GM21526 (cell line): ENCODE results near the gene DNM3.

Experiments used
- ATAC-seq: cut with Tn5 transposase; IDR thresholded peaks from one replicate; pipeline ENCODE4 v1.9.1; 2021; ENCODE audit warnings: moderate library complexity; ENCODE audit not compliant: unreplicated experiment, low FRiP score

The DNM3 gene

GRCh38 chr1:172155766-172156165 lies 314.5 kb downstream of the DNM3 start:
- no peak for ATAC-seq

GRCh38 chr1:172162236-172162635 lies 320.9 kb downstream of the DNM3 start:
- ATAC-seq = no peak

- no peak for ATAC-seq
Measured at GRCh38 chr1:172163498-172164215, 322.4 kb downstream of the DNM3 start.

- ATAC-seq = no peak
Measured at GRCh38 chr1:172165403-172165802, 324.1 kb downstream of the DNM3 start.

GRCh38 chr1:172167796-172168596 lies 326.7 kb downstream of the DNM3 start:
- no peak for ATAC-seq

GRCh38 chr1:172168597-172168872 lies 327.2 kb downstream of the DNM3 start:
- no peak for ATAC-seq

- no peak for ATAC-seq
Measured at GRCh38 chr1:172169836-172170235, 328.5 kb downstream of the DNM3 start.

- ATAC-seq = no peak
Measured at GRCh38 chr1:172172352-172172831, 331.1 kb downstream of the DNM3 start.

- no peak for ATAC-seq
Measured at GRCh38 chr1:172176206-172176605, 334.9 kb downstream of the DNM3 start.

- no peak for ATAC-seq
Measured at GRCh38 chr1:172177849-172178248, 336.6 kb downstream of the DNM3 start.

GRCh38 chr1:172178886-172179285 lies 337.6 kb downstream of the DNM3 start:
- ATAC-seq = no peak

- no peak for ATAC-seq
Measured at GRCh38 chr1:172179918-172180317, 338.6 kb downstream of the DNM3 start.

GRCh38 chr1:172180501-172181285 lies 339.4 kb downstream of the DNM3 start:
- ATAC-seq = peak; percentile 55

- peak; percentile 3 for ATAC-seq
Measured at GRCh38 chr1:172184506-172185191, 343.4 kb downstream of the DNM3 start.

- peak; percentile 62 for ATAC-seq
Measured at GRCh38 chr1:172185211-172185610, 343.9 kb downstream of the DNM3 start.

GRCh38 chr1:172185996-172186395 lies 344.7 kb downstream of the DNM3 start:
- ATAC-seq = no peak

- no peak for ATAC-seq
Measured at GRCh38 chr1:172201572-172201971, 360.3 kb downstream of the DNM3 start.

GRCh38 chr1:172203135-172203823 lies 362.0 kb downstream of the DNM3 start:
- no peak for ATAC-seq

GRCh38 chr1:172203902-172204301 lies 362.6 kb downstream of the DNM3 start:
- ATAC-seq = no peak

GRCh38 chr1:172206256-172206655 lies 365.0 kb downstream of the DNM3 start:
- ATAC-seq = no peak
